ENCODE results near the gene CHFR. TPM values are rescaled to one million over a fixed set of nuclear protein-coding genes. Genes with fewer than 3 reads are reported as not detected.

The CHFR gene
- total and polyA plus RNA-seq, 2 experiments from 2014 or later: 23.0 to 42.7 TPM

GRCh38 chr12:132866251-132866828 lies 21.1 kb downstream of the CHFR start:
- peak overlapping the region; percentile 29; the same call in 1 of the 2 replicates for H3K27ac Mint-ChIP-seq
- peak; percentile 29 for DNase-seq (ENCODE audit: low spot score)

More at GRCh38 chr12:132866251-132866828, 21.1 kb downstream of the CHFR start:
- H3K4me1 ChIP-seq (ENCODE audit: insufficient read depth): no peaks in the 10 kb centered on the region
- Mint-ChIP-seq H3K9me3 (no peaks in the 10 kb centered on the region; the same call in 2 of the 3 replicates), H3K36me3 (ENCODE audit: low read depth) (peaks cover 47% of the 10 kb centered on the region), H3K4me3 (no peak overlapping the region), H3K4me1 (no peaks in the 10 kb centered on the region), H3K27me3 (ENCODE audit: insufficient read depth, low read depth, poor library complexity) (peaks cover 3% of the 10 kb centered on the region)
- H3K4me3 ChIP-seq: no peak overlapping the region
- no peaks in the 10 kb centered on the region for H3K27me3 ChIP-seq (ENCODE audit: insufficient read depth)
- H3F3A ChIP-seq (replicated peaks; ENCODE audit: low read depth): no peaks in the 10 kb centered on the region
- ATAC-seq: no peak
- no peak for TF ChIP-seq REST (IDR thresholded peaks at IDR 0.05; ENCODE audit: unreplicated experiment)
- TF ChIP-seq, protein P1, sequence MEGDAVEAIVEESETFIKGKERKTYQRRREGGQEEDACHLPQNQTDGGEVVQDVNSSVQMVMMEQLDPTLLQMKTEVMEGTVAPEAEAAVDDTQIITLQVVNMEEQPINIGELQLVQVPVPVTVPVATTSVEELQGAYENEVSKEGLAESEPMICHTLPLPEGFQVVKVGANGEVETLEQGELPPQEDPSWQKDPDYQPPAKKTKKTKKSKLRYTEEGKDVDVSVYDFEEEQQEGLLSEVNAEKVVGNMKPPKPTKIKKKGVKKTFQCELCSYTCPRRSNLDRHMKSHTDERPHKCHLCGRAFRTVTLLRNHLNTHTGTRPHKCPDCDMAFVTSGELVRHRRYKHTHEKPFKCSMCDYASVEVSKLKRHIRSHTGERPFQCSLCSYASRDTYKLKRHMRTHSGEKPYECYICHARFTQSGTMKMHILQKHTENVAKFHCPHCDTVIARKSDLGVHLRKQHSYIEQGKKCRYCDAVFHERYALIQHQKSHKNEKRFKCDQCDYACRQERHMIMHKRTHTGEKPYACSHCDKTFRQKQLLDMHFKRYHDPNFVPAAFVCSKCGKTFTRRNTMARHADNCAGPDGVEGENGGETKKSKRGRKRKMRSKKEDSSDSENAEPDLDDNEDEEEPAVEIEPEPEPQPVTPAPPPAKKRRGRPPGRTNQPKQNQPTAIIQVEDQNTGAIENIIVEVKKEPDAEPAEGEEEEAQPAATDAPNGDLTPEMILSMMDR (conservative IDR thresholded peaks at IDR 0.05; ENCODE audit: low read depth in 2 of 2): no peak
- no peak for TF ChIP-seq STAT1 (IDR thresholded peaks at IDR 0.05; ENCODE audit: unreplicated experiment)
- no peak for TF ChIP-seq ZNF114 (CRISPR knock-in tag; IDR thresholded peaks at IDR 0.05)
- no peak for TF ChIP-seq CREB1 (CRISPR knock-in tag; IDR thresholded peaks at IDR 0.05; ENCODE audit: low read depth)
- TF ChIP-seq POLR2AphosphoS5 (IDR thresholded peaks at IDR 0.05; ENCODE audit: low read depth): no peak
- TF ChIP-seq NANOG (IDR thresholded peaks at IDR 0.05; ENCODE audit: borderline replicate concordance): no peak
- H2AFZ ChIP-seq: no peak overlapping the region
- peaks cover 4% of the 10 kb centered on the region; the same call in 1 of the 2 replicates for H4K20me1 ChIP-seq (replicated peaks; ENCODE audit: insufficient read depth)
- H3K79me2 ChIP-seq (replicated peaks; ENCODE audit: insufficient read depth): no peaks in the 10 kb centered on the region; the same call in 1 of the 2 replicates
- no peak overlapping the region for H3K4me2 ChIP-seq
- no peaks in the 10 kb centered on the region for H3K9me2 ChIP-seq (ENCODE audit: insufficient read depth)
- H3K36me3 ChIP-seq (ENCODE audit: insufficient read depth): peaks cover 14% of the 10 kb centered on the region; the same call in 1 of the 2 replicates
- peak overlapping the region; percentile 55; the same call in 1 of the 2 replicates for H3K27ac ChIP-seq (ENCODE audit: low read depth)

Data from GM23338 (cell line).